NB4 (cell line): ENCODE measurements around the gene PCDHGA10.

Experiments
- MYC ChIP-seq: IDR thresholded peaks from 2 replicates; pipeline ENCODE4 v1.6.1; 2011; ENCODE audit warnings: low read depth, low read length
- POLR2A ChIP-seq: IDR thresholded peaks from 2 replicates; pipeline ENCODE4 v1.6.1; 2011; ENCODE audit warnings: mild to moderate bottlenecking; ENCODE audit not compliant: insufficient read length; ENCODE audit errors: extremely low read depth
- TF ChIP-seq, protein P1 (sequence below): IDR thresholded peaks from one replicate; pipeline ENCODE4 v1.5.1; 2012; ENCODE audit warnings: low read depth, low read length
- TF ChIP-seq, protein P2 (sequence below): IDR thresholded peaks from 2 replicates; pipeline ENCODE4 v1.6.1; 2011; ENCODE audit warnings: low read depth, low read length

DNA sequence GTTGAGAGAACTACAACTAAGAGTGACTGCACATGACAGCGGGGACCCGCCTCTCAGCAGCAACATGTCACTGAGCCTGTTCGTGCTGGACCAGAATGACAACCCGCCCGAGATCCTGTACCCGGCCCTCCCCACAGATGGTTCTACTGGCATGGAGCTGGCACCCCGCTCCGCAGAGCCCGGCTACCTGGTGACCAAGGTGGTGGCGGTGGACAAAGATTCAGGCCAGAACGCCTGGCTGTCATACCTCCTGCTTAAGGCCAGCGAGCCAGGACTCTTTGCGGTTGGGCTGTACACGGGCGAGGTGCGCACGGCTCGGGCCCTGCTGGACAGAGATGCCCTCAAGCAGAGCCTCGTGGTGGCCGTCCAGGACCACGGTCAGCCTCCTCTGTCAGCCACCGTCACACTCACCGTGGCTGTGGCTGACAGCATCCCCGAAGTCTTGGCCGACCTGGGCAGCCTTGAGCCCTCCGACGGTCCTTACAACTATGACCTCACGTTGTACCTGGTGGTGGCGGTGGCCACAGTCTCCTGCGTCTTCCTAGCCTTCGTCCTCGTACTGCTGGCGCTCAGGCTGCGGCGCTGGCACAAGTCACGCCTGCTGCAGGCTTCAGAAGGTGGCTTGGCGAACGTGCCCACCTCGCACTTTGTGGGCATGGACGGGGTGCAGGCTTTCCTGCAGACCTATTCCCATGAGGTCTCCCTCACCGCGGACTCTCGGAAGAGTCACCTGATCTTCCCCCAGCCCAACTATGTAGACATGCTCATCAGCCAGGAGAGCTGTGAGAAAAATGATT lies 28.1 kb upstream of the PCDHGA10 start:
- TF ChIP-seq, protein P1, sequence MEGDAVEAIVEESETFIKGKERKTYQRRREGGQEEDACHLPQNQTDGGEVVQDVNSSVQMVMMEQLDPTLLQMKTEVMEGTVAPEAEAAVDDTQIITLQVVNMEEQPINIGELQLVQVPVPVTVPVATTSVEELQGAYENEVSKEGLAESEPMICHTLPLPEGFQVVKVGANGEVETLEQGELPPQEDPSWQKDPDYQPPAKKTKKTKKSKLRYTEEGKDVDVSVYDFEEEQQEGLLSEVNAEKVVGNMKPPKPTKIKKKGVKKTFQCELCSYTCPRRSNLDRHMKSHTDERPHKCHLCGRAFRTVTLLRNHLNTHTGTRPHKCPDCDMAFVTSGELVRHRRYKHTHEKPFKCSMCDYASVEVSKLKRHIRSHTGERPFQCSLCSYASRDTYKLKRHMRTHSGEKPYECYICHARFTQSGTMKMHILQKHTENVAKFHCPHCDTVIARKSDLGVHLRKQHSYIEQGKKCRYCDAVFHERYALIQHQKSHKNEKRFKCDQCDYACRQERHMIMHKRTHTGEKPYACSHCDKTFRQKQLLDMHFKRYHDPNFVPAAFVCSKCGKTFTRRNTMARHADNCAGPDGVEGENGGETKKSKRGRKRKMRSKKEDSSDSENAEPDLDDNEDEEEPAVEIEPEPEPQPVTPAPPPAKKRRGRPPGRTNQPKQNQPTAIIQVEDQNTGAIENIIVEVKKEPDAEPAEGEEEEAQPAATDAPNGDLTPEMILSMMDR, result no peak
- TF ChIP-seq POLR2A (no peak), MYC (no peak)
- TF ChIP-seq, protein P2, sequence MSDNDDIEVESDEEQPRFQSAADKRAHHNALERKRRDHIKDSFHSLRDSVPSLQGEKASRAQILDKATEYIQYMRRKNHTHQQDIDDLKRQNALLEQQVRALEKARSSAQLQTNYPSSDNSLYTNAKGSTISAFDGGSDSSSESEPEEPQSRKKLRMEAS, result no peak
